ENCODE measurements around the gene CAPS.

Gene CAPS

GRCh38 chr19:5908773-5909442 lies 5.1 kb upstream of the CAPS start:
- in situ Hi-C loops (cut with MboI; ENCODE audit: low sequenced_read_pairs), result no loop called here

- in situ Hi-C loops (cut with MboI; ENCODE audit: low sequenced_read_pairs), result no loop called here
These were observed 3.5 kb upstream of the CAPS start for GRCh38 chr19:5910638-5910907.

- in situ Hi-C loops (cut with MboI; ENCODE audit: low sequenced_read_pairs), result no loop called here
These were observed 2.7 kb upstream of the CAPS start for GRCh38 chr19:5911366-5911765.

- in situ Hi-C loops (cut with MboI; ENCODE audit: low sequenced_read_pairs), result no loop called here
These were observed 312 bp downstream of the CAPS start for GRCh38 chr19:5914358-5914774.

- in situ Hi-C loops (cut with MboI; ENCODE audit: low sequenced_read_pairs), result no loop called here
These were observed 1.1 kb downstream of the CAPS start for GRCh38 chr19:5914946-5915781.

GRCh38 chr19:5915782-5916165 lies 1.7 kb downstream of the CAPS start:
- in situ Hi-C loops (cut with MboI; ENCODE audit: low sequenced_read_pairs), result no loop called here

GRCh38 chr19:5916181-5916708 lies 2.2 kb downstream of the CAPS start:
- in situ Hi-C loops (cut with MboI; ENCODE audit: low sequenced_read_pairs), result no loop called here

GRCh38 chr19:5917431-5918107 lies 3.5 kb downstream of the CAPS start:
- in situ Hi-C loops (cut with MboI; ENCODE audit: low sequenced_read_pairs), result no loop called here

GRCh38 chr19:5918463-5919079 lies 4.5 kb downstream of the CAPS start:
- in situ Hi-C loops (cut with MboI; ENCODE audit: low sequenced_read_pairs), result no loop called here

- in situ Hi-C loops (cut with MboI; ENCODE audit: low sequenced_read_pairs), result no loop called here
These were observed 7.6 kb downstream of the CAPS start for GRCh38 chr19:5921516-5922160.

GRCh38 chr19:5922161-5922545 lies 8.1 kb downstream of the CAPS start:
- in situ Hi-C loops (cut with MboI; ENCODE audit: low sequenced_read_pairs), result no loop called here

GRCh38 chr19:5923356-5923755 lies 9.3 kb downstream of the CAPS start:
- in situ Hi-C loops (cut with MboI; ENCODE audit: low sequenced_read_pairs), result no loop called here

GRCh38 chr19:5925830-5926427 lies 11.9 kb downstream of the CAPS start:
- in situ Hi-C loops (cut with MboI; ENCODE audit: low sequenced_read_pairs), result no loop called here

- in situ Hi-C loops (cut with MboI; ENCODE audit: low sequenced_read_pairs), result no loop called here
These were observed 12.8 kb downstream of the CAPS start for GRCh38 chr19:5926641-5927440.

- in situ Hi-C loops (cut with MboI; ENCODE audit: low sequenced_read_pairs), result no loop called here
These were observed 13.4 kb downstream of the CAPS start for GRCh38 chr19:5927441-5927821.

- in situ Hi-C loops (cut with MboI; ENCODE audit: low sequenced_read_pairs), result no loop called here
These were observed 15.1 kb downstream of the CAPS start for GRCh38 chr19:5929179-5929578.

- in situ Hi-C loops (cut with MboI; ENCODE audit: low sequenced_read_pairs), result no loop called here
These were observed 15.6 kb downstream of the CAPS start for GRCh38 chr19:5929625-5930024.

GRCh38 chr19:5931251-5931650 lies 17.2 kb downstream of the CAPS start:
- in situ Hi-C loops (cut with MboI; ENCODE audit: low sequenced_read_pairs), result no loop called here

GRCh38 chr19:5932146-5932545 lies 18.1 kb downstream of the CAPS start:
- in situ Hi-C loops (cut with MboI; ENCODE audit: low sequenced_read_pairs), result no loop called here
